Skeletal muscle satellite cell (primary cell): ENCODE measurements around the gene MYADM. TPM values are rescaled to one million over a fixed set of nuclear protein-coding genes. Genes with fewer than 3 reads are reported as not detected.
"Not testable (repeated sequence)": the region's sequence is repeated elsewhere in the genome, so short reads cannot be mapped to it uniquely, and the experiment has no call there.

Experiments used
- H3K27me3 ChIP-seq: 2 replicates; pipeline ENCODE4 v1.7.0; 2013; ENCODE audit warnings: low read length; ENCODE audit not compliant: control insufficient read depth, insufficient read depth
- H3K36me3 ChIP-seq: 2 replicates; pipeline ENCODE4 v1.7.0; 2013; ENCODE audit warnings: mild to moderate bottlenecking, control low read depth, low read length; ENCODE audit not compliant: insufficient read depth
- H3K4me1 ChIP-seq: 2 replicates; pipeline ENCODE4 v1.7.0; 2013; ENCODE audit warnings: low read length; ENCODE audit not compliant: control insufficient read depth, insufficient read depth
- H3K4me2 ChIP-seq: 2 replicates; pipeline ENCODE4 v1.7.0; 2013; ENCODE audit warnings: mild to moderate bottlenecking, low read length
- H3K4me3 ChIP-seq: 2 replicates; pipeline ENCODE4 v1.7.0; 2013; ENCODE audit warnings: low read length
- H3K9ac ChIP-seq: 2 replicates; pipeline ENCODE4 v1.7.0; 2013; ENCODE audit warnings: mild to moderate bottlenecking, low read depth, low read length, moderate library complexity
- H3K9me3 ChIP-seq: replicated peaks from 2 replicates; pipeline ENCODE4 v1.7.0; 2013; ENCODE audit warnings: mild to moderate bottlenecking, control low read depth, low read length
- total RNA-seq: library from RNA; depleted of rRNA; stranded (reverse); fragments of >200 nt; gene quantifications from 2 replicates; pipeline ENCODE4 v1.2.3, GENCODE V29; 2012; rRNA removed

MYADM gene
- total RNA-seq, result 16.7 and 34.1 TPM in 2 replicates

- H3K4me2 ChIP-seq, result peak within 1 kb of the TSS; percentile 88
- H3K4me3 ChIP-seq, result peak within 1 kb of the TSS; percentile 99
- peaks cover 25% of the 10 kb centered on the region for H3K4me1 ChIP-seq
- peaks cover 5% of the 10 kb centered on the region for H3K36me3 ChIP-seq
- H3K27me3 ChIP-seq, result no peaks in the 10 kb centered on the region
- peak within 1 kb of the TSS; percentile 100 for H3K9ac ChIP-seq
- no peaks in the 10 kb centered on the region for H3K9me3 ChIP-seq
Measured at GRCh38 chr19:53867225-53868090, at the start of gene MYADM. Gene MYADM, plus strand, starts transcription at chr19:53867883. Its CDS starts 5,647 bp downstream, at chr19:53873530.

GRCh38 chr19:53818756-53819155 lies 48.9 kb upstream of the MYADM start:
- H3K36me3 ChIP-seq, result no peaks in the 10 kb centered on the region

GRCh38 chr19:53819861-53820260 lies 47.8 kb upstream of the MYADM start:
- no peaks in the 10 kb centered on the region for H3K36me3 ChIP-seq
- H3K4me1 ChIP-seq, result no peaks in the 10 kb centered on the region
- no peak overlapping the region for H3K4me2 ChIP-seq
- no peaks in the 10 kb centered on the region for H3K9me3 ChIP-seq
- no peak overlapping the region for H3K9ac ChIP-seq
- H3K27me3 ChIP-seq, result no peaks in the 10 kb centered on the region
- H3K4me3 ChIP-seq, result no peak overlapping the region

More at GRCh38 chr19:53818756-53819155, 48.9 kb upstream of the MYADM start:
- no peak overlapping the region for H3K4me2 ChIP-seq
- H3K4me1 ChIP-seq, result no peaks in the 10 kb centered on the region
- H3K4me3 ChIP-seq, result no peak overlapping the region
- no peaks in the 10 kb centered on the region for H3K27me3 ChIP-seq
- no peak overlapping the region for H3K9ac ChIP-seq
- H3K9me3 ChIP-seq, result no peaks in the 10 kb centered on the region

GRCh38 chr19:53823380-53824120 lies 44.1 kb upstream of the MYADM start:
- H3K9ac ChIP-seq, result no peak overlapping the region
- H3K4me2 ChIP-seq, result no peak overlapping the region
- no peaks in the 10 kb centered on the region for H3K27me3 ChIP-seq
- H3K36me3 ChIP-seq, result no peaks in the 10 kb centered on the region
- no peaks in the 10 kb centered on the region for H3K4me1 ChIP-seq
- H3K4me3 ChIP-seq, result no peak overlapping the region
- no peaks in the 10 kb centered on the region for H3K9me3 ChIP-seq

GRCh38 chr19:53824134-53824611 lies 43.5 kb upstream of the MYADM start, which contains the start of gene NLRP12:
Gene NLRP12, minus strand, starts transcription at chr19:53824314. Its CDS starts 140 bp downstream, at chr19:53824174.
- H3K27me3 ChIP-seq, result no peaks in the 10 kb centered on the region
- H3K4me2 ChIP-seq, result no peak within 1 kb of the TSS
- no peak within 1 kb of the TSS for H3K4me3 ChIP-seq
- H3K36me3 ChIP-seq, result no peaks in the 10 kb centered on the region
- no peak within 1 kb of the TSS for H3K9ac ChIP-seq
- H3K9me3 ChIP-seq, result no peaks in the 10 kb centered on the region
- no peaks in the 10 kb centered on the region for H3K4me1 ChIP-seq

- no peak overlapping the region for H3K4me3 ChIP-seq
- H3K9ac ChIP-seq, result no peak overlapping the region
- no peaks in the 10 kb centered on the region for H3K4me1 ChIP-seq
- no peak overlapping the region for H3K4me2 ChIP-seq
- peaks cover 5% of the 10 kb centered on the region for H3K27me3 ChIP-seq
- H3K9me3 ChIP-seq, result no peaks in the 10 kb centered on the region
- no peaks in the 10 kb centered on the region for H3K36me3 ChIP-seq
Measured at GRCh38 chr19:53826876-53827275, 40.8 kb upstream of the MYADM start.

GRCh38 chr19:53828531-53828930 lies 39.2 kb upstream of the MYADM start:
- Histone ChIP-seq H3K4me1 (no peaks in the 10 kb centered on the region), H3K36me3 (no peaks in the 10 kb centered on the region), H3K27me3 (peaks cover 9% of the 10 kb centered on the region), H3K4me2 (no peak overlapping the region), H3K9ac (no peak overlapping the region), H3K4me3 (no peak overlapping the region), H3K9me3 (no peaks in the 10 kb centered on the region)

GRCh38 chr19:53832861-53833260 lies 34.8 kb upstream of the MYADM start:
- not testable (repeated sequence) for H3K9ac ChIP-seq, H3K27me3 ChIP-seq, H3K4me1 ChIP-seq, H3K4me3 ChIP-seq, H3K9me3 ChIP-seq, H3K36me3 ChIP-seq, H3K4me2 ChIP-seq

GRCh38 chr19:53838446-53838845 lies 29.2 kb upstream of the MYADM start:
- not testable (repeated sequence) for H3K36me3 ChIP-seq, H3K9me3 ChIP-seq, H3K4me3 ChIP-seq, H3K27me3 ChIP-seq, H3K4me2 ChIP-seq, H3K9ac ChIP-seq
- peaks cover 18% of the 10 kb centered on the region for H3K4me1 ChIP-seq

- not testable (repeated sequence) for H3K4me2 ChIP-seq, H3K36me3 ChIP-seq, H3K9me3 ChIP-seq, H3K27me3 ChIP-seq, H3K4me3 ChIP-seq, H3K9ac ChIP-seq
- peaks cover 18% of the 10 kb centered on the region for H3K4me1 ChIP-seq
Measured at GRCh38 chr19:53840241-53840640, 27.4 kb upstream of the MYADM start.

- H3K4me2 ChIP-seq, result peak overlapping the region; percentile 31
- not testable (repeated sequence) for H3K27me3 ChIP-seq, H3K4me3 ChIP-seq, H3K36me3 ChIP-seq, H3K9me3 ChIP-seq, H3K9ac ChIP-seq
- peaks cover 18% of the 10 kb centered on the region for H3K4me1 ChIP-seq
Measured at GRCh38 chr19:53840914-53841313, 26.8 kb upstream of the MYADM start.
